Spleen (tissue), 11 donors: ENCODE measurements around the gene DNPEP. TPM values are rescaled to one million over a fixed set of nuclear protein-coding genes. Genes with fewer than 3 reads are reported as not detected.
A peak's percentile ranks its signal among the peaks of the same experiment; 100 is the strongest.
"Not testable (repeated sequence)": the region's sequence is repeated elsewhere in the genome, so short reads cannot be mapped to it uniquely, and the experiment has no call there.

ENCODE experiments used
- DNase-seq: peaks from one replicate; pipeline ENCODE4 v3.0.0-alpha.2; 2020
- H3K27ac ChIP-seq, 8 donors: fragments of 200-600 bp; sonication (generic) in 7 of 8; 1 replicate in 4 of 8; 2 replicates in 4 of 8; pipeline versions ENCODE4 v1.5.0 to v1.8.0; 2016 to 2021; ENCODE audit warnings: inconsistent platforms in 4 of 8, mild to moderate bottlenecking in 4 of 8, moderate library complexity in 1 of 8
- H3K27me3 ChIP-seq, 7 donors: fragments of 200-600 bp; sonication (generic) in 6 of 7; replicated peaks in 1 of 7; 1 replicate in 4 of 7; 2 replicates in 3 of 7; pipeline versions ENCODE4 v1.5.0 to v1.8.0; 2016 to 2021; ENCODE audit warnings: inconsistent platforms in 3 of 7, mild to moderate bottlenecking in 1 of 7
- H3K36me3 ChIP-seq, 6 donors: fragments of 200-600 bp; sonication (generic) in 5 of 6; 1 replicate in 4 of 6; 2 replicates in 2 of 6; pipeline versions ENCODE4 v1.5.0 to v1.8.0; 2016 to 2021; ENCODE audit warnings: inconsistent platforms in 2 of 6
- H3K4me1 ChIP-seq, 6 donors: fragments of 200-600 bp; sonication (generic) in 5 of 6; 1 replicate in 3 of 6; 2 replicates in 3 of 6; pipeline versions ENCODE4 v1.5.0 to v1.8.0; 2016 to 2021; ENCODE audit warnings: inconsistent platforms in 3 of 6
- H3K4me3 ChIP-seq, 8 donors: fragments of 200-600 bp; sonication (generic) in 7 of 8; 1 replicate in 4 of 8; 2 replicates in 4 of 8; pipeline versions ENCODE4 v1.5.0 to v1.8.0; 2016 to 2021; ENCODE audit warnings: inconsistent platforms in 4 of 8, mild to moderate bottlenecking in 4 of 8, moderate library complexity in 2 of 8
- H3K9me3 ChIP-seq, 8 donors: fragments of 200-600 bp; sonication (generic) in 7 of 8; 1 replicate in 4 of 8; 2 replicates in 4 of 8; pipeline versions ENCODE4 v1.5.0 to v1.8.0; 2016 to 2021; ENCODE audit warnings: inconsistent platforms in 4 of 8
- CTCF ChIP-seq, 11 experiments: fragments of 200-600 bp in 7 of 11; fragments of 450-650 bp in 4 of 11; sonication (generic) in 4 of 11; IDR thresholded peaks in 8 of 11; conservative IDR thresholded peaks in 3 of 11; 1 replicate in 7 of 11; 2 replicates in 4 of 11; pipeline versions ENCODE4 v1.4.0 to v1.8.0; 2016 to 2021; ENCODE audit warnings: antibody characterized with exemption in 11 of 11, inconsistent platforms in 4 of 11, mild to moderate bottlenecking in 1 of 11
- POLR2A ChIP-seq, 3 donors: fragments of 450-650 bp; IDR thresholded peaks; one replicate each; pipeline ENCODE4 v1.5.1; 2017; ENCODE audit warnings: antibody characterized with exemption in 3 of 3, mild to moderate bottlenecking in 1 of 3
- POLR2AphosphoS5 ChIP-seq, 3 donors: sonication (generic); formaldehyde crosslinking; IDR thresholded peaks; one replicate each; pipeline ENCODE4 v1.5.1; 2017; ENCODE audit warnings: antibody characterized with exemption in 3 of 3
- WGBS, 5 donors: extraction: QIAGEN DNeasy Blood & Tissue Kit in 3 of 5; methylation state at CpG; one replicate each; pipeline versions ENCODE4 v1.1.5 to v1.1.7; 2013 to 2018; 5-methylcytosine and 5-hydroxymethylcytosine counted together
- intact Hi-C: fragments of 100-400 bp; cut with DNase I; formaldehyde crosslinking; loops from one replicate; pipeline ENCODE4 v1.15.0; 2023; ENCODE audit warnings: low total_unique reads
- polyA plus RNA-seq, 3 donors: library from polyadenylated mRNA; stranded (reverse); fragments of 200-250 nt; gene quantifications; one replicate each; pipeline ENCODE4 v1.2.1, GENCODE V29; 2013
- total RNA-seq, 7 donors: library from RNA; depleted of rRNA in 3 of 7; stranded (reverse); fragments of >200 nt in 3 of 7; fragmentation: NEBNext Ultra II Directional in 4 of 7; extraction: Animal tissue kit (Norgen Biotek cat#: 25700) in 4 of 7; gene quantifications; one replicate each; pipeline versions ENCODE4 v1.1.0 to v1.2.1, GENCODE V29; 2016 to 2021
- donor health status: healthy with polysubstance abuse.
- donor health status: DM: no; HTN: no; CAD: no; lungs with moderate emphysema.
- donor health status: DM: no; HTN: no; CAD: no.
- donor health status: Bipolar disorder and iron deficiency.
- donor health status: healthy.
- donor health status: DM: no; HTN: no; CAD: no.
- donor health status: DM: yes; HTN: yes; CAD: no.

DNPEP gene
- total and polyA plus RNA-seq, 10 donors: 46.7 to 92.8 (median 62.8) TPM

- TF ChIP-seq POLR2AphosphoS5 (IDR thresholded peaks at IDR 0.05): no peak
- no peak for TF ChIP-seq POLR2A (IDR thresholded peaks at IDR 0.05)
- TF ChIP-seq CTCF (IDR thresholded peaks at IDR 0.05 in 8 of 11, conservative IDR thresholded peaks at IDR 0.05 in 3 of 11): no peak
- no peak for DNase-seq
- WGBS, 5 donors: 87 to 91% (median 90%) methylated on average over 3 of the region's 3 CpGs
- H3K9me3 ChIP-seq: peaks cover 0 to 9% (median 0%) of the 10 kb centered on the region in 8 donors
- no peak overlapping the region for H3K4me3 ChIP-seq
- no peaks in the 10 kb centered on the region for H3K36me3 ChIP-seq
- peaks cover 0 to 10% (median 0%) of the 10 kb centered on the region in 6 donors for H3K4me1 ChIP-seq
- no peaks in the 10 kb centered on the region for H3K27me3 ChIP-seq
- intact Hi-C loops: no loop called here
- no peak overlapping the region for H3K27ac ChIP-seq
Observed at GRCh38 chr2:219395609-219396008, 7.9 kb upstream of the DNPEP start.

GRCh38 chr2:219395056-219395455, 7.3 kb upstream of the DNPEP start:
- 90 to 97% (median 94%) methylated on average over 9 of the region's 9 CpGs for WGBS, 5 donors
- H3K9me3 ChIP-seq: peaks cover 0 to 11% (median 0%) of the 10 kb centered on the region in 8 donors
- intact Hi-C loops, H3K27me3 ChIP-seq, H3K4me3 ChIP-seq, H3K27ac ChIP-seq, H3K4me1 ChIP-seq, H3K36me3 ChIP-seq, DNase-seq: not testable (repeated sequence)

GRCh38 chr2:219392754-219393153, 5.0 kb upstream of the DNPEP start:
- no peaks in the 10 kb centered on the region for H3K27me3 ChIP-seq
- 84 to 94% (median 93%) methylated on average over 9 of the region's 9 CpGs for WGBS, 5 donors
- TF ChIP-seq POLR2A (IDR thresholded peaks at IDR 0.05) (no peak), POLR2AphosphoS5 (IDR thresholded peaks at IDR 0.05) (no peak), CTCF (IDR thresholded peaks at IDR 0.05 in 8 of 11, conservative IDR thresholded peaks at IDR 0.05 in 3 of 11) (no peak)
- peaks cover 0 to 11% (median 0%) of the 10 kb centered on the region in 8 donors for H3K9me3 ChIP-seq
- no peak for DNase-seq
- peaks cover 0 to 20% (median 6%) of the 10 kb centered on the region in 6 donors for H3K4me1 ChIP-seq
- intact Hi-C loops: no loop called here
- H3K27ac ChIP-seq: no peak overlapping the region
- H3K4me3 ChIP-seq: no peak overlapping the region
- H3K36me3 ChIP-seq: no peaks in the 10 kb centered on the region

- Histone ChIP-seq H3K4me1 (peaks cover 2 to 38% (median 20%) of the 10 kb centered on the region in 6 donors), H3K9me3 (peaks cover 0 to 11% (median 0%) of the 10 kb centered on the region in 8 donors), H3K27ac (peak overlapping the region; percentile 82 to 99 (median 96)), H3K36me3 (peaks cover 5 to 27% (median 25%) of the 10 kb centered on the region in 6 donors), H3K27me3 (no peaks in the 10 kb centered on the region), H3K4me3 (peak overlapping the region in 5 of 8 donors; percentile 19 to 86 (median 80))
- 59 to 67% (median 66%) methylated on average over 6 of the region's 6 CpGs for WGBS, 5 donors
- no peak for TF ChIP-seq CTCF (IDR thresholded peaks at IDR 0.05 in 8 of 11, conservative IDR thresholded peaks at IDR 0.05 in 3 of 11)
- no peak for TF ChIP-seq POLR2AphosphoS5 (IDR thresholded peaks at IDR 0.05)
- TF ChIP-seq POLR2A (IDR thresholded peaks at IDR 0.05): no peak
- intact Hi-C loops: no loop called here
- no peak for DNase-seq
Observed at GRCh38 chr2:219388907-219389156, 1.1 kb upstream of the DNPEP start.
